Measurements from ENCODE around the gene CPTP. TPM values are rescaled to one million over a fixed set of nuclear protein-coding genes. Genes with fewer than 3 reads are reported as not detected.

CPTP gene
- total and polyA plus RNA-seq, 7 experiments from 2014 or later = 11.5 to 29.3 (median 19.1) TPM

- H3K27me3 Mint-ChIP-seq = peaks cover 0 to 2% (median 0%) of the 10 kb centered on the region in 5 donors
- peak within 1 kb of the TSS; percentile 74 for H3K4me3 ChIP-seq (ENCODE audit: low read length)
- peak within 1 kb of the TSS; percentile 88 for H3K27ac ChIP-seq (ENCODE audit: low read depth, low read length)
- peaks cover 0 to 5% (median 0%) of the 10 kb centered on the region in 5 donors for H3K36me3 Mint-ChIP-seq
- no peaks in the 10 kb centered on the region for H3K27me3 ChIP-seq (ENCODE audit: control insufficient read depth in 2 of 2, insufficient read depth in 2 of 2, low read length in 2 of 2)
- peaks cover 18 to 35% of the 10 kb centered on the region in 2 donors for H3K4me1 ChIP-seq (ENCODE audit: control insufficient read depth in 2 of 2, insufficient read depth in 2 of 2, low read length in 2 of 2)
- H3K27ac Mint-ChIP-seq = peak within 1 kb of the TSS; percentile 91 to 98 (median 97)
- intact Hi-C loops (cut with micrococcal nuclease) = loop anchor here (1.0 to 10.0 kb wide), 12 partner anchors 24 to 416 kb away; partner anchors contain the start of genes C1orf159 (in 2 of the 2), CCNL2 (in 2 of the 2), MRPL20 (in 2 of the 2) and PUSL1 (in 2 of the 2)
- H3K9me3 Mint-ChIP-seq = no peaks in the 10 kb centered on the region
- H3K4me1 Mint-ChIP-seq = peaks cover 0 to 37% (median 21%) of the 10 kb centered on the region in 7 donors
- ChIA-PET POLR2A (interaction anchor here (0.5 to 4.5 kb wide), 22 partner anchors 10 to 434 kb away, joined by 3 to 59 read pairs (median 4); partner anchors contain the start of genes B3GALT6, C1orf159, CCNL2 and DVL1), CTCF (interaction anchor here (0.8 to 1.9 kb wide), 5 partner anchors 22 to 44 kb away, joined by 3 to 6 read pairs (median 5); partner anchors contain the start of gene CCNL2)
- peak within 1 kb of the TSS; percentile 82 to 96 (median 94) for H3K4me3 Mint-ChIP-seq
- DNase-seq (peak; percentile 80 to 98 (median 96)), ATAC-seq (peak; percentile 84)
- H3K9me3 ChIP-seq (ENCODE audit: control insufficient read depth in 2 of 3, low read length in 3 of 3) = no peaks in the 10 kb centered on the region
- H3K36me3 ChIP-seq (ENCODE audit: control insufficient read depth in 2 of 3, insufficient read depth in 3 of 3, low read length in 3 of 3) = peaks cover 0 to 11% (median 4%) of the 10 kb centered on the region in 3 experiments
These were observed 50.5 kb downstream of the CPTP start, which contains the start of gene AURKAIP1 for GRCh38 chr1:1374929-1375662. Gene AURKAIP1 (minus strand): TSS chr1:1375207. CDS start chr1:1374756, 451 bp downstream.

GRCh38 chr1:1376551-1377226, 52.1 kb downstream of the CPTP start:
- DNase-seq (no peak), ATAC-seq (no peak)
- Mint-ChIP-seq H3K27me3 (peaks cover 0 to 2% (median 0%) of the 10 kb centered on the region in 5 donors), H3K9me3 (no peaks in the 10 kb centered on the region), H3K36me3 (peaks cover 0 to 5% (median 0%) of the 10 kb centered on the region in 5 donors), H3K27ac (peak overlapping the region in 7 of 9 donors; percentile 19 to 91 (median 77)), H3K4me3 (peak overlapping the region in 9 of 10 donors; percentile 23 to 94 (median 41)), H3K4me1 (peaks cover 0 to 22% (median 15%) of the 10 kb centered on the region in 7 donors)
- CTCF ChIA-PET = interaction anchor here (1.3 kb wide), 1 partner anchor 22 kb away, joined by 5 read pairs; the partner anchor contains the start of gene CCNL2
- intact Hi-C loops (cut with micrococcal nuclease) = loop anchor here in 1 of 2 donors (10.0 kb wide), 1 partner anchor 362 kb away; the partner anchor contains the start of gene ISG15
- POLR2A ChIA-PET = interaction anchor here (1.1 to 4.5 kb wide), 4 partner anchors 13 to 143 kb away, joined by 4 to 59 read pairs (median 30); partner anchors contain the start of genes CCNL2 and MRPL20
- H3K4me1 ChIP-seq (ENCODE audit: control insufficient read depth in 2 of 2, insufficient read depth in 2 of 2, low read length in 2 of 2) = peaks cover 7 to 25% of the 10 kb centered on the region in 2 donors
- peaks cover 0 to 11% (median 4%) of the 10 kb centered on the region in 3 experiments for H3K36me3 ChIP-seq (ENCODE audit: control insufficient read depth in 2 of 3, insufficient read depth in 3 of 3, low read length in 3 of 3)
- H3K27me3 ChIP-seq (ENCODE audit: control insufficient read depth in 2 of 2, insufficient read depth in 2 of 2, low read length in 2 of 2) = no peaks in the 10 kb centered on the region
- H3K27ac ChIP-seq (ENCODE audit: low read depth, low read length) = no peak overlapping the region
- no peaks in the 10 kb centered on the region for H3K9me3 ChIP-seq (ENCODE audit: control insufficient read depth in 2 of 3, low read length in 3 of 3)
- H3K4me3 ChIP-seq (ENCODE audit: low read length) = no peak overlapping the region

- Histone ChIP-seq H3K4me1 (ENCODE audit: control insufficient read depth in 2 of 2, insufficient read depth in 2 of 2, low read length in 2 of 2) (peaks cover 0 to 15% of the 10 kb centered on the region in 2 donors), H3K4me3 (ENCODE audit: low read length) (no peak overlapping the region), H3K36me3 (ENCODE audit: control insufficient read depth in 2 of 3, insufficient read depth in 3 of 3, low read length in 3 of 3) (peaks cover 0 to 11% (median 4%) of the 10 kb centered on the region in 3 experiments), H3K27me3 (ENCODE audit: control insufficient read depth in 2 of 2, insufficient read depth in 2 of 2, low read length in 2 of 2) (no peaks in the 10 kb centered on the region), H3K27ac (ENCODE audit: low read depth, low read length) (no peak overlapping the region), H3K9me3 (ENCODE audit: control insufficient read depth in 2 of 3, low read length in 3 of 3) (no peaks in the 10 kb centered on the region)
- POLR2A ChIA-PET = interaction anchor here (1.1 to 4.5 kb wide), 3 partner anchors 12 to 144 kb away, joined by 4 to 55 read pairs (median 5); partner anchors contain the start of gene MRPL20
- ATAC-seq (no peak), DNase-seq (no peak)
- H3K36me3 Mint-ChIP-seq = peaks cover 0 to 4% (median 0%) of the 10 kb centered on the region in 5 donors
- H3K9me3 Mint-ChIP-seq = no peaks in the 10 kb centered on the region
- no peak overlapping the region for H3K27ac Mint-ChIP-seq
- peaks cover 0 to 18% (median 9%) of the 10 kb centered on the region in 7 donors for H3K4me1 Mint-ChIP-seq
- intact Hi-C loops (cut with micrococcal nuclease) = loop anchor here in 1 of 2 donors (10.0 kb wide), 1 partner anchor 363 kb away; the partner anchor contains the start of gene ISG15
- CTCF ChIA-PET = no interaction called here
- peaks cover 0 to 2% (median 0%) of the 10 kb centered on the region in 5 donors for H3K27me3 Mint-ChIP-seq
- H3K4me3 Mint-ChIP-seq = no peak overlapping the region
These were observed 53.1 kb downstream of the CPTP start for GRCh38 chr1:1377540-1378205.

Small RNA genes lying within 50 kb of the gene (microRNA-seq; reads per million reads assigned to microRNA genes)
- gene MIR6726 (ENCODE audit: borderline microRNAs expressed) (not detected), gene MIR6727 (ENCODE audit: borderline microRNAs expressed) (not detected), gene MIR6808 (ENCODE audit: borderline microRNAs expressed) (not detected)

Other genes starting within 250 kb of the CPTP start
- gene C1orf159, start 208.7 kb upstream of the CPTP start, total RNA-seq = 10 to 100 TPM; 17.6 to 21.9 (median 19.6) TPM
- gene C1orf159, start 208.7 kb upstream of the CPTP start, polyA plus RNA-seq = 10 to 100 TPM in 1 of 2 donors, 1 to 10 TPM in 1; 6.4 to 10.5 TPM
- gene TTLL10, start 150.9 kb upstream of the CPTP start, total RNA-seq = under 1 TPM in 2 of 5 experiments, not detected in 3; 0.58 to 0.80 TPM
- not detected for gene TTLL10, start 150.9 kb upstream of the CPTP start, polyA plus RNA-seq
- gene TNFRSF18, start 118.2 kb upstream of the CPTP start, total RNA-seq = 10 to 100 TPM in 2 of 5 experiments, 1 to 10 TPM in 1, not detected in 2; 2.6 to 81.7 (median 12.6) TPM
- gene TNFRSF18, start 118.2 kb upstream of the CPTP start, polyA plus RNA-seq = under 1 TPM in 1 of 2 donors, not detected in 1; 0.32 TPM
- 100 to 1,000 TPM in 1 of 5 experiments, 10 to 100 TPM in 1, 1 to 10 TPM in 2, under 1 TPM in 1; 0.49 to 192 (median 7.8) TPM for gene TNFRSF4, start 110.6 kb upstream of the CPTP start, total RNA-seq
- gene TNFRSF4, start 110.6 kb upstream of the CPTP start, polyA plus RNA-seq = 1 to 10 TPM; 1.4 to 1.5 TPM
- gene SDF4, start 92.8 kb upstream of the CPTP start, total RNA-seq = 100 to 1,000 TPM in 4 of 5 experiments, 10 to 100 TPM in 1; 75.8 to 124 (median 110) TPM
- gene SDF4, start 92.8 kb upstream of the CPTP start, polyA plus RNA-seq = 10 to 100 TPM; 74.8 to 90.7 TPM
- 10 to 100 TPM; 10.9 to 29.0 (median 22.8) TPM for gene B3GALT6, start 92.6 kb upstream of the CPTP start, total RNA-seq
- 10 to 100 TPM in 1 of 2 donors, 1 to 10 TPM in 1; 7.2 to 12.7 TPM for gene B3GALT6, start 92.6 kb upstream of the CPTP start, polyA plus RNA-seq
- 1 to 10 TPM; 2.5 to 5.8 (median 3.0) TPM for gene C1QTNF12, start 78.1 kb upstream of the CPTP start, total RNA-seq
- under 1 TPM in 1 of 2 donors, not detected in 1; 0.56 TPM for gene C1QTNF12, start 78.1 kb upstream of the CPTP start, polyA plus RNA-seq
- gene UBE2J2, start 50.9 kb upstream of the CPTP start, total RNA-seq = 10 to 100 TPM; 62.3 to 89.3 (median 75.1) TPM
- 10 to 100 TPM; 86.1 to 92.2 TPM for gene UBE2J2, start 50.9 kb upstream of the CPTP start, polyA plus RNA-seq
- gene SCNN1D, start 44.4 kb upstream of the CPTP start, total RNA-seq = 10 to 100 TPM in 3 of 5 experiments, 1 to 10 TPM in 2; 4.2 to 15.8 (median 10.1) TPM
- gene SCNN1D, start 44.4 kb upstream of the CPTP start, polyA plus RNA-seq = not detected
- 10 to 100 TPM; 51.5 to 70.8 (median 58.2) TPM for gene ACAP3, start 16.9 kb upstream of the CPTP start, total RNA-seq
- gene ACAP3, start 16.9 kb upstream of the CPTP start, polyA plus RNA-seq = 1 to 10 TPM; 3.2 to 5.9 TPM
- 10 to 100 TPM; 17.7 to 25.4 (median 19.4) TPM for gene PUSL1, start 16.2 kb upstream of the CPTP start, total RNA-seq
- gene PUSL1, start 16.2 kb upstream of the CPTP start, polyA plus RNA-seq = 10 to 100 TPM; 16.2 to 26.1 TPM
- 100 to 1,000 TPM; 126 to 187 (median 161) TPM for gene INTS11, start 142 bp upstream of the CPTP start, total RNA-seq
- 10 to 100 TPM; 62.8 to 74.0 TPM for gene INTS11, start 142 bp upstream of the CPTP start, polyA plus RNA-seq
- gene TAS1R3, start 6.5 kb downstream of the CPTP start, total RNA-seq = 1 to 10 TPM; 1.1 to 2.6 (median 1.8) TPM
- gene TAS1R3, start 6.5 kb downstream of the CPTP start, polyA plus RNA-seq = under 1 TPM in 1 of 2 donors, not detected in 1; 0.32 TPM
- 10 to 100 TPM; 40.2 to 54.9 (median 45.9) TPM for gene DVL1, start 24.6 kb downstream of the CPTP start, total RNA-seq
- gene DVL1, start 24.6 kb downstream of the CPTP start, polyA plus RNA-seq = 1 to 10 TPM in 1 of 2 donors, under 1 TPM in 1; 0.78 to 1.1 TPM
- gene MXRA8, start 33.8 kb downstream of the CPTP start, total RNA-seq = 1 to 10 TPM in 3 of 5 experiments, under 1 TPM in 2; 0.39 to 2.2 (median 1.0) TPM
- under 1 TPM; 0.41 to 0.66 TPM for gene MXRA8, start 33.8 kb downstream of the CPTP start, polyA plus RNA-seq
- 100 to 1,000 TPM in 1 of 5 experiments, 10 to 100 TPM in 4; 53.8 to 107 (median 64.5) TPM for gene AURKAIP1, start 50.4 kb downstream of the CPTP start, total RNA-seq
- gene AURKAIP1, start 50.4 kb downstream of the CPTP start, polyA plus RNA-seq = 100 to 1,000 TPM; 135 to 160 TPM
- gene CCNL2, start 74.5 kb downstream of the CPTP start, total RNA-seq = 100 to 1,000 TPM; 130 to 403 (median 278) TPM
- gene CCNL2, start 74.5 kb downstream of the CPTP start, polyA plus RNA-seq = 10 to 100 TPM; 16.3 to 38.3 TPM
- gene MRPL20, start 82.5 kb downstream of the CPTP start, total RNA-seq = 100 to 1,000 TPM in 4 of 5 experiments, 10 to 100 TPM in 1; 91.2 to 135 (median 122) TPM
- 100 to 1,000 TPM; 221 to 239 TPM for gene MRPL20, start 82.5 kb downstream of the CPTP start, polyA plus RNA-seq
- not detected for gene ANKRD65, start 96.5 kb downstream of the CPTP start, total RNA-seq
- gene ANKRD65, start 96.5 kb downstream of the CPTP start, polyA plus RNA-seq = not detected
- 1 to 10 TPM in 1 of 5 experiments, under 1 TPM in 1, not detected in 3; 0.15 to 1.2 TPM for gene VWA1, start 110.9 kb downstream of the CPTP start, total RNA-seq
- gene VWA1, start 110.9 kb downstream of the CPTP start, polyA plus RNA-seq = not detected
- 1 to 10 TPM in 4 of 5 experiments, under 1 TPM in 1; 0.61 to 2.0 (median 1.4) TPM for gene ATAD3C, start 124.9 kb downstream of the CPTP start, total RNA-seq
- under 1 TPM; 0.64 to 0.76 TPM for gene ATAD3C, start 124.9 kb downstream of the CPTP start, polyA plus RNA-seq
- 10 to 100 TPM; 42.5 to 53.8 (median 51.7) TPM for gene ATAD3B, start 147.0 kb downstream of the CPTP start, total RNA-seq
- 1 to 10 TPM; 4.5 to 6.1 TPM for gene ATAD3B, start 147.0 kb downstream of the CPTP start, polyA plus RNA-seq
- gene ATAD3A, start 187.4 kb downstream of the CPTP start, total RNA-seq = 10 to 100 TPM; 21.0 to 41.3 (median 22.9) TPM
- gene ATAD3A, start 187.4 kb downstream of the CPTP start, polyA plus RNA-seq = 10 to 100 TPM in 1 of 2 donors, 1 to 10 TPM in 1; 5.4 to 11.6 TPM
- 1 to 10 TPM in 3 of 5 experiments, under 1 TPM in 1, not detected in 1; 0.66 to 2.8 (median 1.7) TPM for gene TMEM240, start 215.8 kb downstream of the CPTP start, total RNA-seq
- gene TMEM240, start 215.8 kb downstream of the CPTP start, polyA plus RNA-seq = under 1 TPM in 1 of 2 donors, not detected in 1; 0.84 TPM

Data from naive thymus-derived CD4-positive, alpha-beta T cell (primary cell).